Skeletal muscle satellite cell (primary cell): ENCODE data around the gene TAF1C.
"Not testable (repeated sequence)": the region's sequence is repeated elsewhere in the genome, so short reads cannot be mapped to it uniquely, and the experiment has no call there.

Experiments
- H3K27me3 ChIP-seq: 2 replicates; pipeline ENCODE4 v1.7.0; 2013; ENCODE audit warnings: low read length; ENCODE audit not compliant: control insufficient read depth, insufficient read depth
- H3K36me3 ChIP-seq: 2 replicates; pipeline ENCODE4 v1.7.0; 2013; ENCODE audit warnings: mild to moderate bottlenecking, control low read depth, low read length; ENCODE audit not compliant: insufficient read depth
- H3K4me1 ChIP-seq: 2 replicates; pipeline ENCODE4 v1.7.0; 2013; ENCODE audit warnings: low read length; ENCODE audit not compliant: control insufficient read depth, insufficient read depth
- H3K4me2 ChIP-seq: 2 replicates; pipeline ENCODE4 v1.7.0; 2013; ENCODE audit warnings: mild to moderate bottlenecking, low read length
- H3K4me3 ChIP-seq: 2 replicates; pipeline ENCODE4 v1.7.0; 2013; ENCODE audit warnings: low read length
- H3K9ac ChIP-seq: 2 replicates; pipeline ENCODE4 v1.7.0; 2013; ENCODE audit warnings: mild to moderate bottlenecking, low read depth, low read length, moderate library complexity
- H3K9me3 ChIP-seq: replicated peaks from 2 replicates; pipeline ENCODE4 v1.7.0; 2013; ENCODE audit warnings: mild to moderate bottlenecking, control low read depth, low read length

TAF1C gene

GRCh38 chr16:84225126-84225525, 38.3 kb upstream of the TAF1C start:
- Histone ChIP-seq H3K4me1 (peaks cover 27% of the 10 kb centered on the region), H3K9me3 (no peaks in the 10 kb centered on the region), H3K4me3 (no peak overlapping the region), H3K36me3 (no peaks in the 10 kb centered on the region), H3K27me3 (peaks cover 6% of the 10 kb centered on the region), H3K9ac (no peak overlapping the region), H3K4me2 (no peak overlapping the region)

GRCh38 chr16:84224554-84224953, 37.7 kb upstream of the TAF1C start:
- H3K4me3 ChIP-seq, result no peak overlapping the region
- no peak overlapping the region for H3K9ac ChIP-seq
- H3K9me3 ChIP-seq, result no peaks in the 10 kb centered on the region
- no peak overlapping the region for H3K4me2 ChIP-seq
- no peaks in the 10 kb centered on the region for H3K36me3 ChIP-seq
- H3K4me1 ChIP-seq, result peaks cover 24% of the 10 kb centered on the region
- peaks cover 6% of the 10 kb centered on the region for H3K27me3 ChIP-seq

- Histone ChIP-seq H3K9me3 (no peaks in the 10 kb centered on the region), H3K36me3 (no peaks in the 10 kb centered on the region)
Observed at GRCh38 chr16:84223456-84223855, 36.6 kb upstream of the TAF1C start.

GRCh38 chr16:84220851-84221250, 34.0 kb upstream of the TAF1C start:
- H3K27me3 ChIP-seq, result peaks cover 28% of the 10 kb centered on the region
- H3K9ac ChIP-seq, result no peak overlapping the region
- no peaks in the 10 kb centered on the region for H3K36me3 ChIP-seq
- no peak overlapping the region for H3K4me3 ChIP-seq
- H3K4me2 ChIP-seq, result no peak overlapping the region
- H3K4me1 ChIP-seq, result peaks cover 7% of the 10 kb centered on the region
- H3K9me3 ChIP-seq, result no peaks in the 10 kb centered on the region

More at GRCh38 chr16:84223456-84223855, 36.6 kb upstream of the TAF1C start:
- H3K4me3 ChIP-seq, result no peak overlapping the region
- H3K4me1 ChIP-seq, result peaks cover 15% of the 10 kb centered on the region
- no peak overlapping the region for H3K4me2 ChIP-seq
- no peak overlapping the region for H3K9ac ChIP-seq
- H3K27me3 ChIP-seq, result peaks cover 13% of the 10 kb centered on the region

GRCh38 chr16:84218956-84219355, 32.1 kb upstream of the TAF1C start:
- Histone ChIP-seq H3K9ac (no peak overlapping the region), H3K4me3 (no peak overlapping the region), H3K4me1 (peaks cover 6% of the 10 kb centered on the region), H3K9me3 (no peaks in the 10 kb centered on the region), H3K27me3 (peaks cover 30% of the 10 kb centered on the region), H3K4me2 (no peak overlapping the region), H3K36me3 (no peaks in the 10 kb centered on the region)

GRCh38 chr16:84218176-84218823, 31.4 kb upstream of the TAF1C start:
- H3K4me3 ChIP-seq, result no peak overlapping the region
- no peaks in the 10 kb centered on the region for H3K36me3 ChIP-seq
- H3K9ac ChIP-seq, result no peak overlapping the region
- no peaks in the 10 kb centered on the region for H3K4me1 ChIP-seq
- H3K9me3 ChIP-seq, result no peaks in the 10 kb centered on the region
- H3K27me3 ChIP-seq, result peaks cover 30% of the 10 kb centered on the region
- no peak overlapping the region for H3K4me2 ChIP-seq

- not testable (repeated sequence) for H3K36me3 ChIP-seq, H3K9me3 ChIP-seq, H3K9ac ChIP-seq, H3K4me1 ChIP-seq, H3K4me2 ChIP-seq, H3K4me3 ChIP-seq
- peaks cover 34% of the 10 kb centered on the region for H3K27me3 ChIP-seq
Observed at GRCh38 chr16:84216144-84216543, 29.3 kb upstream of the TAF1C start.

GRCh38 chr16:84215531-84215930, 28.7 kb upstream of the TAF1C start:
- Histone ChIP-seq H3K9me3 (no peaks in the 10 kb centered on the region), H3K4me1 (no peaks in the 10 kb centered on the region), H3K4me2 (no peak overlapping the region), H3K27me3 (peaks cover 34% of the 10 kb centered on the region), H3K4me3 (no peak overlapping the region), H3K9ac (no peak overlapping the region), H3K36me3 (no peaks in the 10 kb centered on the region)

- no peaks in the 10 kb centered on the region for H3K4me1 ChIP-seq
- H3K9me3 ChIP-seq, result no peaks in the 10 kb centered on the region
- H3K9ac ChIP-seq, result no peak overlapping the region
- no peak overlapping the region for H3K4me3 ChIP-seq
- H3K36me3 ChIP-seq, result no peaks in the 10 kb centered on the region
- H3K4me2 ChIP-seq, result no peak overlapping the region
- H3K27me3 ChIP-seq, result peaks cover 34% of the 10 kb centered on the region
Observed at GRCh38 chr16:84214451-84215066, 27.7 kb upstream of the TAF1C start.

- no peaks in the 10 kb centered on the region for H3K36me3 ChIP-seq
- H3K9ac ChIP-seq, result no peak overlapping the region
- no peaks in the 10 kb centered on the region for H3K4me1 ChIP-seq
- no peak overlapping the region for H3K4me2 ChIP-seq
- no peaks in the 10 kb centered on the region for H3K9me3 ChIP-seq
- H3K4me3 ChIP-seq, result no peak overlapping the region
- peaks cover 20% of the 10 kb centered on the region for H3K27me3 ChIP-seq
Observed at GRCh38 chr16:84212631-84213030, 25.8 kb upstream of the TAF1C start.

- H3K36me3 ChIP-seq, result no peaks in the 10 kb centered on the region
- H3K4me1 ChIP-seq, result no peaks in the 10 kb centered on the region
- no peak overlapping the region for H3K9ac ChIP-seq
- H3K9me3 ChIP-seq, result no peaks in the 10 kb centered on the region
- peaks cover 17% of the 10 kb centered on the region for H3K27me3 ChIP-seq
- no peak overlapping the region for H3K4me3 ChIP-seq
- no peak overlapping the region for H3K4me2 ChIP-seq
Observed at GRCh38 chr16:84212154-84212553, 25.3 kb upstream of the TAF1C start.

- no peak overlapping the region for H3K4me2 ChIP-seq
- no peak overlapping the region for H3K4me3 ChIP-seq
- H3K27me3 ChIP-seq, result peaks cover 24% of the 10 kb centered on the region
- no peaks in the 10 kb centered on the region for H3K36me3 ChIP-seq
- H3K9me3 ChIP-seq, result no peaks in the 10 kb centered on the region
- no peak overlapping the region for H3K9ac ChIP-seq
- peaks cover 4% of the 10 kb centered on the region for H3K4me1 ChIP-seq
Observed at GRCh38 chr16:84209989-84210388, 23.1 kb upstream of the TAF1C start.
